ENCODE results near the gene PPP4R4. TPM values are rescaled to one million over a fixed set of nuclear protein-coding genes. Genes with fewer than 3 reads are reported as not detected.

PPP4R4 gene
- total and polyA plus RNA-seq, 2 experiments from 2014 or later, result 3.0 to 11.1 TPM

DNA sequence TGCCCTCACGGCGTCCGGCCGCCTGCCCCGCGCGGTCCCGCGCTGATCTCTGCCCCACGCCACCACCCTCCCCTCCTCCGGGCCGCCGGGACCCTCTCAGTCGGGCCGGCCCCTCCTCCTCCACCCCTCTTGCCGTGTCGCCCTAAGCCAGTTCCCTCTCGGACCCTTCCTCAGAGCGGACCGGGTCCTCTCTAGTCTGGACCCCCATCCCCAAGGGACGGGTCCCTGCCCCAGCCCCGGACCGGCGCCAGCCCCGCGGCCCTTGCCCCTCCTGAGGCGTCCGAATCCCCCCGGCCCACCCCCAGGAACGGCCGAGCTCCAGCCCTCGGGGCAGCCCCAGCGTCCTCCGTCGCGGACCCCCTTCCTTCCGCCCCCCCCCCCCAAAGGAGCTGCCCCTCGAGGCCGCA, 485 bp downstream of the PPP4R4 start:
- Histone ChIP-seq H3K27ac (ENCODE audit: low read depth) (no peak overlapping the region), H3K4me2 (peak overlapping the region; percentile 98), H2AFZ (no peak overlapping the region; the same call in 1 of the 2 replicates), H3K27me3 (ENCODE audit: insufficient read depth) (peaks cover 37% of the 10 kb centered on the region), H4K20me1 (replicated peaks; ENCODE audit: insufficient read depth) (no peaks in the 10 kb centered on the region), H3K79me2 (replicated peaks; ENCODE audit: insufficient read depth) (no peaks in the 10 kb centered on the region; the same call in 1 of the 2 replicates), H3K4me1 (ENCODE audit: insufficient read depth) (peaks cover 17% of the 10 kb centered on the region), H3K4me3 (peak overlapping the region; percentile 90), H3K9me2 (ENCODE audit: insufficient read depth) (no peaks in the 10 kb centered on the region), H3K36me3 (ENCODE audit: insufficient read depth) (no peaks in the 10 kb centered on the region), H3F3A (replicated peaks; ENCODE audit: low read depth) (peaks cover 4% of the 10 kb centered on the region; the same call in 1 of the 2 replicates)
- Mint-ChIP-seq H3K9me3 (no peaks in the 10 kb centered on the region; the same call in 2 of the 3 replicates), H3K27me3 (ENCODE audit: insufficient read depth, low read depth, poor library complexity) (peaks cover 9% of the 10 kb centered on the region), H3K36me3 (ENCODE audit: low read depth) (peaks cover 3% of the 10 kb centered on the region; the same call in 1 of the 3 replicates), H3K4me1 (peaks cover 27% of the 10 kb centered on the region), H3K4me3 (peak overlapping the region; percentile 87), H3K27ac (no peak overlapping the region)
- ATAC-seq (peak; percentile 39), DNase-seq (ENCODE audit: low spot score) (no peak)
- TF ChIP-seq, protein P1, sequence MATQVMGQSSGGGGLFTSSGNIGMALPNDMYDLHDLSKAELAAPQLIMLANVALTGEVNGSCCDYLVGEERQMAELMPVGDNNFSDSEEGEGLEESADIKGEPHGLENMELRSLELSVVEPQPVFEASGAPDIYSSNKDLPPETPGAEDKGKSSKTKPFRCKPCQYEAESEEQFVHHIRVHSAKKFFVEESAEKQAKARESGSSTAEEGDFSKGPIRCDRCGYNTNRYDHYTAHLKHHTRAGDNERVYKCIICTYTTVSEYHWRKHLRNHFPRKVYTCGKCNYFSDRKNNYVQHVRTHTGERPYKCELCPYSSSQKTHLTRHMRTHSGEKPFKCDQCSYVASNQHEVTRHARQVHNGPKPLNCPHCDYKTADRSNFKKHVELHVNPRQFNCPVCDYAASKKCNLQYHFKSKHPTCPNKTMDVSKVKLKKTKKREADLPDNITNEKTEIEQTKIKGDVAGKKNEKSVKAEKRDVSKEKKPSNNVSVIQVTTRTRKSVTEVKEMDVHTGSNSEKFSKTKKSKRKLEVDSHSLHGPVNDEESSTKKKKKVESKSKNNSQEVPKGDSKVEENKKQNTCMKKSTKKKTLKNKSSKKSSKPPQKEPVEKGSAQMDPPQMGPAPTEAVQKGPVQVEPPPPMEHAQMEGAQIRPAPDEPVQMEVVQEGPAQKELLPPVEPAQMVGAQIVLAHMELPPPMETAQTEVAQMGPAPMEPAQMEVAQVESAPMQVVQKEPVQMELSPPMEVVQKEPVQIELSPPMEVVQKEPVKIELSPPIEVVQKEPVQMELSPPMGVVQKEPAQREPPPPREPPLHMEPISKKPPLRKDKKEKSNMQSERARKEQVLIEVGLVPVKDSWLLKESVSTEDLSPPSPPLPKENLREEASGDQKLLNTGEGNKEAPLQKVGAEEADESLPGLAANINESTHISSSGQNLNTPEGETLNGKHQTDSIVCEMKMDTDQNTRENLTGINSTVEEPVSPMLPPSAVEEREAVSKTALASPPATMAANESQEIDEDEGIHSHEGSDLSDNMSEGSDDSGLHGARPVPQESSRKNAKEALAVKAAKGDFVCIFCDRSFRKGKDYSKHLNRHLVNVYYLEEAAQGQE (IDR thresholded peaks at IDR 0.05; ENCODE audit: unreplicated experiment), result no peak
- TF ChIP-seq, protein P2, sequence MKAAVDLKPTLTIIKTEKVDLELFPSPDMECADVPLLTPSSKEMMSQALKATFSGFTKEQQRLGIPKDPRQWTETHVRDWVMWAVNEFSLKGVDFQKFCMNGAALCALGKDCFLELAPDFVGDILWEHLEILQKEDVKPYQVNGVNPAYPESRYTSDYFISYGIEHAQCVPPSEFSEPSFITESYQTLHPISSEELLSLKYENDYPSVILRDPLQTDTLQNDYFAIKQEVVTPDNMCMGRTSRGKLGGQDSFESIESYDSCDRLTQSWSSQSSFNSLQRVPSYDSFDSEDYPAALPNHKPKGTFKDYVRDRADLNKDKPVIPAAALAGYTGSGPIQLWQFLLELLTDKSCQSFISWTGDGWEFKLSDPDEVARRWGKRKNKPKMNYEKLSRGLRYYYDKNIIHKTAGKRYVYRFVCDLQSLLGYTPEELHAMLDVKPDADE (IDR thresholded peaks at IDR 0.05), result no peak
- TF ChIP-seq, protein P3, sequence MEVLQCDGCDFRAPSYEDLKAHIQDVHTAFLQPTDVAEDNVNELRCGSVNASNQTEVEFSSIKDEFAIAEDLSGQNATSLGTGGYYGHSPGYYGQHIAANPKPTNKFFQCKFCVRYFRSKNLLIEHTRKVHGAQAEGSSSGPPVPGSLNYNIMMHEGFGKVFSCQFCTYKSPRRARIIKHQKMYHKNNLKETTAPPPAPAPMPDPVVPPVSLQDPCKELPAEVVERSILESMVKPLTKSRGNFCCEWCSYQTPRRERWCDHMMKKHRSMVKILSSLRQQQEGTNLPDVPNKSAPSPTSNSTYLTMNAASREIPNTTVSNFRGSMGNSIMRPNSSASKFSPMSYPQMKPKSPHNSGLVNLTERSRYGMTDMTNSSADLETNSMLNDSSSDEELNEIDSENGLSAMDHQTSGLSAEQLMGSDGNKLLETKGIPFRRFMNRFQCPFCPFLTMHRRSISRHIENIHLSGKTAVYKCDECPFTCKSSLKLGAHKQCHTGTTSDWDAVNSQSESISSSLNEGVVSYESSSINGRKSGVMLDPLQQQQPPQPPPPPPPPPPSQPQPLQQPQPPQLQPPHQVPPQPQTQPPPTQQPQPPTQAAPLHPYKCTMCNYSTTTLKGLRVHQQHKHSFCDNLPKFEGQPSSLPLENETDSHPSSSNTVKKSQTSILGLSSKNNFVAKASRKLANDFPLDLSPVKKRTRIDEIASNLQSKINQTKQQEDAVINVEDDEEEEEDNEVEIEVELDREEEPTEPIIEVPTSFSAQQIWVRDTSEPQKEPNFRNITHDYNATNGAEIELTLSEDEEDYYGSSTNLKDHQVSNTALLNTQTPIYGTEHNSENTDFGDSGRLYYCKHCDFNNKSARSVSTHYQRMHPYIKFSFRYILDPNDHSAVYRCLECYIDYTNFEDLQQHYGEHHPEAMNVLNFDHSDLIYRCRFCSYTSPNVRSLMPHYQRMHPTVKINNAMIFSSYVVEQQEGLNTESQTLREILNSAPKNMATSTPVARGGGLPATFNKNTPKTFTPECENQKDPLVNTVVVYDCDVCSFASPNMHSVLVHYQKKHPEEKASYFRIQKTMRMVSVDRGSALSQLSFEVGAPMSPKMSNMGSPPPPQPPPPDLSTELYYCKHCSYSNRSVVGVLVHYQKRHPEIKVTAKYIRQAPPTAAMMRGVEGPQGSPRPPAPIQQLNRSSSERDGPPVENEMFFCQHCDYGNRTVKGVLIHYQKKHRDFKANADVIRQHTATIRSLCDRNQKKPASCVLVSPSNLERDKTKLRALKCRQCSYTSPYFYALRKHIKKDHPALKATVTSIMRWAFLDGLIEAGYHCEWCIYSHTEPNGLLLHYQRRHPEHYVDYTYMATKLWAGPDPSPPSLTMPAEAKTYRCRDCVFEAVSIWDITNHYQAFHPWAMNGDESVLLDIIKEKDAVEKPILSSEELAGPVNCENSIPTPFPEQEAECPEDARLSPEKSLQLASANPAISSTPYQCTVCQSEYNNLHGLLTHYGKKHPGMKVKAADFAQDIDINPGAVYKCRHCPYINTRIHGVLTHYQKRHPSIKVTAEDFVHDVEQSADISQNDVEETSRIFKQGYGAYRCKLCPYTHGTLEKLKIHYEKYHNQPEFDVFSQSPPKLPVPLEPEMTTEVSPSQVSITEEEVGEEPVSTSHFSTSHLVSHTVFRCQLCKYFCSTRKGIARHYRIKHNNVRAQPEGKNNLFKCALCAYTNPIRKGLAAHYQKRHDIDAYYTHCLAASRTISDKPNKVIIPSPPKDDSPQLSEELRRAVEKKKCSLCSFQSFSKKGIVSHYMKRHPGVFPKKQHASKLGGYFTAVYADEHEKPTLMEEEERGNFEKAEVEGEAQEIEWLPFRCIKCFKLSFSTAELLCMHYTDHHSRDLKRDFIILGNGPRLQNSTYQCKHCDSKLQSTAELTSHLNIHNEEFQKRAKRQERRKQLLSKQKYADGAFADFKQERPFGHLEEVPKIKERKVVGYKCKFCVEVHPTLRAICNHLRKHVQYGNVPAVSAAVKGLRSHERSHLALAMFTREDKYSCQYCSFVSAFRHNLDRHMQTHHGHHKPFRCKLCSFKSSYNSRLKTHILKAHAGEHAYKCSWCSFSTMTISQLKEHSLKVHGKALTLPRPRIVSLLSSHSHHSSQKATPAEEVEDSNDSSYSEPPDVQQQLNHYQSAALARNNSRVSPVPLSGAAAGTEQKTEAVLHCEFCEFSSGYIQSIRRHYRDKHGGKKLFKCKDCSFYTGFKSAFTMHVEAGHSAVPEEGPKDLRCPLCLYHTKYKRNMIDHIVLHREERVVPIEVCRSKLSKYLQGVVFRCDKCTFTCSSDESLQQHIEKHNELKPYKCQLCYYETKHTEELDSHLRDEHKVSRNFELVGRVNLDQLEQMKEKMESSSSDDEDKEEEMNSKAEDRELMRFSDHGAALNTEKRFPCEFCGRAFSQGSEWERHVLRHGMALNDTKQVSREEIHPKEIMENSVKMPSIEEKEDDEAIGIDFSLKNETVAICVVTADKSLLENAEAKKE (CRISPR knock-in tag; IDR thresholded peaks at IDR 0.05), result no peak
- no peak for TF ChIP-seq CREB1 (CRISPR knock-in tag; IDR thresholded peaks at IDR 0.05; ENCODE audit: low read depth)
- TF ChIP-seq, protein P4, sequence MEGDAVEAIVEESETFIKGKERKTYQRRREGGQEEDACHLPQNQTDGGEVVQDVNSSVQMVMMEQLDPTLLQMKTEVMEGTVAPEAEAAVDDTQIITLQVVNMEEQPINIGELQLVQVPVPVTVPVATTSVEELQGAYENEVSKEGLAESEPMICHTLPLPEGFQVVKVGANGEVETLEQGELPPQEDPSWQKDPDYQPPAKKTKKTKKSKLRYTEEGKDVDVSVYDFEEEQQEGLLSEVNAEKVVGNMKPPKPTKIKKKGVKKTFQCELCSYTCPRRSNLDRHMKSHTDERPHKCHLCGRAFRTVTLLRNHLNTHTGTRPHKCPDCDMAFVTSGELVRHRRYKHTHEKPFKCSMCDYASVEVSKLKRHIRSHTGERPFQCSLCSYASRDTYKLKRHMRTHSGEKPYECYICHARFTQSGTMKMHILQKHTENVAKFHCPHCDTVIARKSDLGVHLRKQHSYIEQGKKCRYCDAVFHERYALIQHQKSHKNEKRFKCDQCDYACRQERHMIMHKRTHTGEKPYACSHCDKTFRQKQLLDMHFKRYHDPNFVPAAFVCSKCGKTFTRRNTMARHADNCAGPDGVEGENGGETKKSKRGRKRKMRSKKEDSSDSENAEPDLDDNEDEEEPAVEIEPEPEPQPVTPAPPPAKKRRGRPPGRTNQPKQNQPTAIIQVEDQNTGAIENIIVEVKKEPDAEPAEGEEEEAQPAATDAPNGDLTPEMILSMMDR (conservative IDR thresholded peaks at IDR 0.05; ENCODE audit: low read depth in 2 of 2), result no peak
- no peak for TF ChIP-seq ZNF331 (CRISPR knock-in tag; IDR thresholded peaks at IDR 0.05; ENCODE audit: low read depth)
- no peak for TF ChIP-seq JUNB (IDR thresholded peaks at IDR 0.05; ENCODE audit: unreplicated experiment)
- no peak for TF ChIP-seq POLR2AphosphoS5 (IDR thresholded peaks at IDR 0.05; ENCODE audit: low read depth)
- no peak for TF ChIP-seq ZNF114 (CRISPR knock-in tag; IDR thresholded peaks at IDR 0.05)
- TF ChIP-seq STAT1 (IDR thresholded peaks at IDR 0.05; ENCODE audit: unreplicated experiment), result no peak
- no peak for TF ChIP-seq EZH2 (IDR thresholded peaks at IDR 0.05; ENCODE audit: low read depth, unreplicated experiment)
- TF ChIP-seq EZH2phosphoT487 (IDR thresholded peaks at IDR 0.05; ENCODE audit: unreplicated experiment), result no peak
- no peak for TF ChIP-seq NANOG (IDR thresholded peaks at IDR 0.05; ENCODE audit: borderline replicate concordance)

Data from GM23338 (cell line).